A673 (cell line): ENCODE results near the gene ARHGAP15. TPM values are rescaled to one million over a fixed set of nuclear protein-coding genes. Genes with fewer than 3 reads are reported as not detected.
A peak's percentile ranks its signal among the peaks of the same experiment; 100 is the strongest.

Experiments
- BruUV-seq: library from RNA; stranded (reverse); fragments of 400-500 nt; replicated peaks from 2 replicates; lab custom pipeline; 2021; lab: Mats Ljungman, UMichigan
- CTCF ChIA-PET: fragments of 300-600 bp; sonication (Branson Sonifier 250); formaldehyde crosslinking; loops from one replicate; lab custom pipeline; 2022; ENCODE audit warnings: antibody characterized with exemption; lab: Charles Lee
- POLR2A ChIA-PET: fragments of 300-600 bp; sonication (Branson Sonifier 250); formaldehyde crosslinking; loops from one replicate; lab custom pipeline; 2022; ENCODE audit warnings: antibody characterized with exemption; ENCODE audit not compliant: low non-redundant PET; lab: Charles Lee
- DNase-seq: peaks from one replicate; pipeline ENCODE4 v3.0.0-alpha.2; 2015; ENCODE audit warnings: low spot score
- H3K27ac ChIP-seq: fragments of 200-600 bp; sonication (generic); 2 replicates; pipeline ENCODE4 v1.5.1; 2016; ENCODE audit warnings: mixed run types, low read depth, mild to moderate bottlenecking, mixed read lengths, antibody characterized with exemption, low read length; ENCODE audit not compliant: poor library complexity, severe bottlenecking
- H3K27me3 ChIP-seq: fragments of 200-600 bp; sonication (generic); replicated peaks from 2 replicates; pipeline ENCODE4 v1.6.1; 2017; ENCODE audit warnings: mixed run types, low read depth, mild to moderate bottlenecking, mixed read lengths, antibody characterized with exemption, low read length; ENCODE audit not compliant: insufficient read depth, poor library complexity
- H3K36me3 ChIP-seq: fragments of 200-600 bp; sonication (generic); 2 replicates; pipeline ENCODE4 v1.6.1; 2016; ENCODE audit warnings: mixed run types, mild to moderate bottlenecking, mixed read lengths, antibody characterized with exemption, low read length; ENCODE audit not compliant: insufficient read depth, poor library complexity, severe bottlenecking
- H3K4me1 ChIP-seq: fragments of 200-600 bp; sonication (generic); 2 replicates; pipeline ENCODE4 v1.6.1; 2017; ENCODE audit warnings: mixed run types, mild to moderate bottlenecking, mixed read lengths, antibody characterized with exemption, low read length; ENCODE audit not compliant: insufficient read depth, poor library complexity, severe bottlenecking
- H3K4me3 ChIP-seq: fragments of 200-600 bp; sonication (generic); 2 replicates; pipeline ENCODE4 v1.5.1; 2016; ENCODE audit warnings: low read depth, mixed run types, mild to moderate bottlenecking, mixed read lengths, low read length; ENCODE audit not compliant: poor library complexity, severe bottlenecking
- H3K9me3 ChIP-seq: fragments of 200-600 bp; sonication (generic); 2 replicates; pipeline ENCODE4 v1.6.1; 2016; ENCODE audit warnings: mixed run types, low read depth, mild to moderate bottlenecking, mixed read lengths, antibody characterized with exemption, low read length; ENCODE audit not compliant: poor library complexity, severe bottlenecking
- CTCF ChIP-seq: fragments of 300-800, 200-600 bp; sonication (generic); conservative IDR thresholded peaks from 2 replicates; pipeline ENCODE4 v1.5.1; 2017; ENCODE audit warnings: low read depth, mild to moderate bottlenecking, antibody characterized with exemption, low read length, moderate library complexity, mixed read lengths
- EZH2 ChIP-seq: fragments of 200-600 bp; sonication (generic); IDR thresholded peaks from 2 replicates; pipeline ENCODE4 v1.6.1; 2017; ENCODE audit warnings: borderline replicate concordance, low read depth, mild to moderate bottlenecking, mixed read lengths, antibody characterized with exemption, low read length; ENCODE audit not compliant: poor library complexity, severe bottlenecking
- intact Hi-C: fragments of 100-400 bp; cut with micrococcal nuclease; formaldehyde crosslinking; loops from one replicate; pipeline ENCODE4 v1.10.0; 2022; ENCODE audit not compliant: unreplicated experiment
- total RNA-seq: library from RNA; stranded (reverse); gene quantifications from 2 replicates; pipeline ENCODE4 v1.2.3, GENCODE V29; 2021

ARHGAP15 gene
- total RNA-seq, 1 experiment from 2014 or later = not detected

GRCh38 chr2:143480601-143481236, 351.5 kb downstream of the ARHGAP15 start:
- peak overlapping the region; percentile 71 for H3K27ac ChIP-seq
- intact Hi-C loops = no loop called here
- peaks cover 44% of the 10 kb centered on the region for H3K4me1 ChIP-seq
- ChIA-PET POLR2A (interaction anchor here (0.6 kb wide), 1 partner anchor 170 kb away, joined by 6 read pairs; no protein-coding TSS in a partner anchor), CTCF (no interaction called here)
- BruUV-seq = no TSS peak
- H3K4me3 ChIP-seq = no peak overlapping the region
- peak; percentile 46 for DNase-seq
- TF ChIP-seq CTCF (no peak), EZH2 (no peak)
- H3K27me3 ChIP-seq = no peaks in the 10 kb centered on the region
- H3K36me3 ChIP-seq = no peaks in the 10 kb centered on the region
- H3K9me3 ChIP-seq = no peaks in the 10 kb centered on the region

GRCh38 chr2:143481237-143481623, 352.0 kb downstream of the ARHGAP15 start:
- peak overlapping the region; percentile 71 for H3K27ac ChIP-seq
- no peak overlapping the region for H3K4me3 ChIP-seq
- no peaks in the 10 kb centered on the region for H3K36me3 ChIP-seq
- H3K27me3 ChIP-seq = no peaks in the 10 kb centered on the region
- POLR2A ChIA-PET = no interaction called here
- intact Hi-C loops = no loop called here
- no peaks in the 10 kb centered on the region for H3K9me3 ChIP-seq
- CTCF ChIA-PET = no interaction called here
- no peak for DNase-seq
- TF ChIP-seq CTCF (no peak), EZH2 (no peak)
- no TSS peak for BruUV-seq
- H3K4me1 ChIP-seq = peaks cover 44% of the 10 kb centered on the region

- no TSS peak for BruUV-seq
- TF ChIP-seq EZH2 = no peak
- TF ChIP-seq CTCF = no peak
- Histone ChIP-seq H3K27me3 (no peaks in the 10 kb centered on the region), H3K27ac (peak overlapping the region; percentile 71), H3K36me3 (no peaks in the 10 kb centered on the region), H3K9me3 (no peaks in the 10 kb centered on the region), H3K4me1 (peaks cover 44% of the 10 kb centered on the region), H3K4me3 (no peak overlapping the region)
- POLR2A ChIA-PET = no interaction called here
- CTCF ChIA-PET = no interaction called here
- intact Hi-C loops = no loop called here
- DNase-seq = peak; percentile 11
These were observed 352.5 kb downstream of the ARHGAP15 start for GRCh38 chr2:143481733-143482132.
